Thymus (tissue), 11 donors: ENCODE measurements around the gene HAUS8. TPM values are rescaled to one million over a fixed set of nuclear protein-coding genes. Genes with fewer than 3 reads are reported as not detected.

Experiments used
- DNase-seq, 9 donors: peaks; one replicate each; pipeline ENCODE4 v3.0.0-alpha.2; 2013; ENCODE audit warnings: low spot score in 9 of 9, low read depth in 6 of 9, missing footprints in 1 of 9
- H3K27ac ChIP-seq, 2 donors: one replicate each; pipeline ENCODE4 v1.5.1; 2013; ENCODE audit warnings: control low read depth in 1 of 2, low read depth in 1 of 2, low read length in 1 of 2, mild to moderate bottlenecking in 1 of 2, moderate library complexity in 1 of 2
- H3K27me3 ChIP-seq, 2 donors: one replicate each; pipeline ENCODE4 v1.5.1; 2013; ENCODE audit warnings: low read length in 1 of 2; ENCODE audit not compliant: control insufficient read depth in 2 of 2, insufficient read depth in 1 of 2
- H3K36me3 ChIP-seq, 2 donors: one replicate each; pipeline ENCODE4 v1.5.1; 2013; ENCODE audit warnings: low read length in 1 of 2, mild to moderate bottlenecking in 1 of 2, moderate library complexity in 1 of 2; ENCODE audit not compliant: control insufficient read depth in 2 of 2, insufficient read depth in 2 of 2
- H3K4me1 ChIP-seq, 2 donors: one replicate each; pipeline ENCODE4 v1.5.1; 2013; ENCODE audit warnings: low read length in 2 of 2; ENCODE audit not compliant: control insufficient read depth in 2 of 2, insufficient read depth in 2 of 2
- H3K4me3 ChIP-seq, 2 donors: one replicate each; pipeline ENCODE4 v1.5.1; 2013; ENCODE audit warnings: low read length in 2 of 2, control low read depth in 1 of 2, mild to moderate bottlenecking in 1 of 2
- H3K9me3 ChIP-seq, 2 donors: one replicate each; pipeline ENCODE4 v1.5.1; 2013; ENCODE audit warnings: low read length in 1 of 2, mild to moderate bottlenecking in 1 of 2; ENCODE audit not compliant: control insufficient read depth in 2 of 2, insufficient read depth in 1 of 2
- WGBS: extraction: QIAGEN DNeasy Blood & Tissue Kit; methylation state at CpG from one replicate; pipeline ENCODE4 v1.1.7; 2013; 5-methylcytosine and 5-hydroxymethylcytosine counted together
- polyA plus RNA-seq: library from polyadenylated mRNA; stranded (reverse); fragments of 200-250 nt; gene quantifications from one replicate; pipeline ENCODE4 v1.2.3, GENCODE V29; 2013
- total RNA-seq: library from RNA; stranded (reverse); fragments of 120-200 nt; gene quantifications from one replicate; pipeline ENCODE4 v1.2.4, GENCODE V29; 2013
- donor health status: healthy.

HAUS8 gene
- total and polyA plus RNA-seq, 2 donors: 12.8 to 19.5 TPM

GRCh38 chr19:17081672-17082630, 6.7 kb upstream of the HAUS8 start:
- Histone ChIP-seq H3K4me1 (peaks cover 9 to 32% of the 10 kb centered on the region in 2 donors), H3K27ac (no peak overlapping the region)
- no peak for DNase-seq

GRCh38 chr19:17080440-17080801, 5.2 kb upstream of the HAUS8 start:
- no peak for DNase-seq
- H3K27me3 ChIP-seq: no peaks in the 10 kb centered on the region
- H3K4me3 ChIP-seq: no peak overlapping the region
- H3K27ac ChIP-seq: no peak overlapping the region
- H3K9me3 ChIP-seq: no peaks in the 10 kb centered on the region
- WGBS: over 99% methylated on average over 4 of the region's 4 CpGs
- H3K4me1 ChIP-seq: peaks cover 12 to 42% of the 10 kb centered on the region in 2 donors
- peaks cover 0 to 7% of the 10 kb centered on the region in 2 donors for H3K36me3 ChIP-seq

More at GRCh38 chr19:17081672-17082630, 6.7 kb upstream of the HAUS8 start:
- no peaks in the 10 kb centered on the region for H3K27me3 ChIP-seq
- H3K9me3 ChIP-seq: no peaks in the 10 kb centered on the region
- 89% methylated on average over 20 of the region's 20 CpGs for WGBS
- H3K36me3 ChIP-seq: peaks cover 6 to 9% of the 10 kb centered on the region in 2 donors
- no peak overlapping the region for H3K4me3 ChIP-seq

DNA sequence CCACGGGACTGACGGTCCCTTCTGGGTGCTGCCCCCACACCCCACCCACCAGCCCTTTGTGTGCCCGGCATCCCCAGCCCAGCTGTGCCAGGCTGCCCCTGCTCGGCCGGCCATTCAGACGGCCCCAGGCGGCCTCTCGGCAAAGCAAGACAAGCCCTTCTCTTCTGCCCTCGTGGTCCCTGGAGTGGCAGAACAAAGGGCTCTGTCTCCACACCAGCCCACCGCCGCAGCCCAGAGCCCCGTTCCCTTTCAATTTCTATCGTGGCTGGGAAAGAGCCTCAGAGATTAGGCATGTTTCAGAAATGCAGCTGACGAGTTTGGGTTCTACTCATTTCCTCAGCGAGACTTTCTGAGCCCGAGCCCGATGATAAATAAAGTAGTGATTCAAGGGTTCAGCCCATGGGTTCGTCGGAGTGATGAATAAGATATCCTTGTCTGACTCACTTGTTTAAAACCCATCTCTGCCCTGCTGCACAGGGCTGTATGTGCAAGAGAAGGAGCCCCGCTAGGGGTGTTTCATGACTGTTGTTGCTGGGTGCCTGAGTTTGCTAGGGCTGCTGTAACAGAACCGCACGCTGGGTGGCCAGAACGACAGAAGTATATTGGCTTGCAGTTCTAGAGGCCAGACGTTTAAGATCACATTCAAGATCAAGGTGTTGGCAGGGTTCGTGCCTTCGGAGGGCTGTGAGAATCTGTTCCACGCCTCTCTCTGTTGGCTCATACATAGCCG, 4.6 kb upstream of the HAUS8 start:
- no peaks in the 10 kb centered on the region for H3K27me3 ChIP-seq
- DNase-seq: peak in 1 of 9 donors; percentile 28
- H3K27ac ChIP-seq: peak overlapping the region; percentile 47 to 59
- H3K4me1 ChIP-seq: peaks cover 12 to 42% of the 10 kb centered on the region in 2 donors
- WGBS: 80% methylated on average over 28 of the region's 28 CpGs
- peaks cover 0 to 7% of the 10 kb centered on the region in 2 donors for H3K36me3 ChIP-seq
- no peaks in the 10 kb centered on the region for H3K9me3 ChIP-seq
- no peak overlapping the region for H3K4me3 ChIP-seq

DNA sequence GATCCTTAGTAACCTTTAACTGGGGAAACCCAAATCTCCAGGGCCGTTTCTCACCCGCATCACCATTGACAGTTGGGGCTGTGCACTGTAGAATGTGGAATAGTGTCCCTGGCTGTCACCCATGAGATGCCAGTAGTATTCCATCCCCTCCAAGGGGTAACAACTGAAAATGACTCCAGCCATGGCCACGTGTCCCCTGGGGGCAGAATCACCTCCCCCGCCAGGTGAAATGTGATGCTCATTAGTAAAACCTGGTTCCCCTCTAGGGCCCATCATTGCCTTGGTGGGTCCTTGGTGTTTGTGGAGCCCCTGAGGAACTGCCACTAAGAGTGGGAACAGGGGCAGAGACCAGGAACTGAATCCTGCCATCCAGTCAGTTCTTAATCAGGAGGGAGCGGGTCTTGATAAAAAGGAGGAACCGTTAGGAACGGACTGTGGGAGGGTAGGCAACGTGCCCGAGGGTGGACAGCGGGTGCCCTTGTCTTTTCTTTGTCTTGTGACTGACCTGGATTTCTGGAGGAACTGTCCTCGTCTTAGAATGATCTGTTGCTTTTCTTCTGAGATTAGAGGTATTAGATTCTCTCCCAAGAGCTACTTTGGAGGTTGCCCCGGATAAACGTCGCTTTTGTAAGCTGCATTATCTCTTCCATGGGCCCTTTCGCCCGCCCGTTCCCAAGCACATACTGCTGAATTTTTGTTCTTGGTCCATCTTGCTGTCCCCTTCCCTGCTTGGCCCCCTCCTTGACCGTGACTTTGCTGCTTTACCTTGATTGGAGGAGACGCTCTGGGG, 3.9 kb upstream of the HAUS8 start:
- Histone ChIP-seq H3K4me3 (no peak overlapping the region), H3K4me1 (peaks cover 19 to 48% of the 10 kb centered on the region in 2 donors), H3K27me3 (no peaks in the 10 kb centered on the region), H3K9me3 (no peaks in the 10 kb centered on the region), H3K36me3 (peaks cover 0 to 7% of the 10 kb centered on the region in 2 donors), H3K27ac (peak overlapping the region; percentile 47 to 59)
- 94% methylated on average over 19 of the region's 19 CpGs for WGBS
- no peak for DNase-seq

GRCh38 chr19:17078036-17078919, 3.0 kb upstream of the HAUS8 start:
- 96% methylated on average over 19 of the region's 19 CpGs for WGBS
- Histone ChIP-seq H3K4me1 (peaks cover 23 to 57% of the 10 kb centered on the region in 2 donors), H3K36me3 (peaks cover 2 to 7% of the 10 kb centered on the region in 2 donors), H3K9me3 (no peaks in the 10 kb centered on the region), H3K27ac (no peak overlapping the region), H3K4me3 (no peak overlapping the region), H3K27me3 (no peaks in the 10 kb centered on the region)
- no peak for DNase-seq

- Histone ChIP-seq H3K4me3 (no peak overlapping the region), H3K27me3 (no peaks in the 10 kb centered on the region), H3K27ac (peak overlapping the region in 1 of 2 donors; percentile 26), H3K4me1 (peaks cover 23 to 62% of the 10 kb centered on the region in 2 donors), H3K9me3 (no peaks in the 10 kb centered on the region), H3K36me3 (peaks cover 7 to 9% of the 10 kb centered on the region in 2 donors)
- 90% methylated on average over 17 of the region's 17 CpGs for WGBS
- DNase-seq: no peak
Measured at GRCh38 chr19:17077447-17078028, 2.3 kb upstream of the HAUS8 start.

GRCh38 chr19:17076543-17076991, 1.3 kb upstream of the HAUS8 start:
- DNase-seq: peak in 2 of 9 donors; percentile 13 to 53
- H3K9me3 ChIP-seq: no peaks in the 10 kb centered on the region
- H3K4me3 ChIP-seq: peak overlapping the region; percentile 79 to 88
- no peaks in the 10 kb centered on the region for H3K27me3 ChIP-seq
- H3K36me3 ChIP-seq: peaks cover 7 to 13% of the 10 kb centered on the region in 2 donors
- peak overlapping the region in 1 of 2 donors; percentile 46 for H3K27ac ChIP-seq
- 2% methylated on average over 12 of the region's 12 CpGs for WGBS
- H3K4me1 ChIP-seq: peaks cover 23 to 55% of the 10 kb centered on the region in 2 donors
